GM12878 (cell line): Measurements from ENCODE around the gene FUBP3. TPM values are rescaled to one million over a fixed set of nuclear protein-coding genes. Genes with fewer than 3 reads are reported as not detected.

Source experiments
- BCL11A ChIP-seq: IDR thresholded peaks from 2 replicates; pipeline ENCODE4 v1.6.1; 2011; ENCODE audit warnings: low read depth, low read length
- CEBPB ChIP-seq, 2 experiments: fragments of 150-350 bp in 1 of 2; IDR thresholded peaks; 2 replicates each; pipeline ENCODE4 v1.6.1; 2012 to 2014; ENCODE audit warnings: low read depth in 2 of 2, low read length in 2 of 2, borderline replicate concordance in 1 of 2, inconsistent platforms in 1 of 2
- CHD1 ChIP-seq: IDR thresholded peaks from 2 replicates; pipeline ENCODE4 v1.6.1; 2012; ENCODE audit warnings: low read depth, low read length, improper control_type of control experiment
- E2F4 ChIP-seq: IDR thresholded peaks from 2 replicates; pipeline ENCODE4 v1.6.1; 2012; ENCODE audit warnings: low read depth, low read length, improper control_type of control experiment
- E2F8 ChIP-seq: fragments of 450-650 bp; IDR thresholded peaks from 2 replicates; pipeline ENCODE4 v1.6.1; 2018; ENCODE audit warnings: mild to moderate bottlenecking, low read depth, moderate library complexity; ENCODE audit not compliant: partially characterized antibody
- EZH2 ChIP-seq: IDR thresholded peaks from 2 replicates; pipeline ENCODE4 v1.6.1; 2012; ENCODE audit warnings: low read depth, mild to moderate bottlenecking, control low read depth, inconsistent platforms, low read length, borderline replicate concordance; ENCODE audit not compliant: control insufficient read depth
- IKZF1 ChIP-seq: fragments of 450-650 bp; conservative IDR thresholded peaks from 2 replicates; pipeline ENCODE4 v1.6.1; 2017; ENCODE audit warnings: antibody characterized with exemption, mild to moderate bottlenecking
- IRF4 ChIP-seq: IDR thresholded peaks from 2 replicates; pipeline ENCODE4 v1.6.1; 2011; ENCODE audit warnings: low read depth, low read length
- NBN ChIP-seq: fragments of 450-650 bp; IDR thresholded peaks from 2 replicates; pipeline ENCODE4 v1.6.1; 2016
- NRF1 ChIP-seq: conservative IDR thresholded peaks from 2 replicates; pipeline ENCODE4 v1.6.1; 2011; ENCODE audit warnings: mild to moderate bottlenecking, low read depth, low read length, improper control_type of control experiment
- REST ChIP-seq: IDR thresholded peaks from 2 replicates; pipeline ENCODE4 v1.6.1; 2012; ENCODE audit warnings: mild to moderate bottlenecking, low read depth, low read length
- SREBF1 ChIP-seq: IDR thresholded peaks from 2 replicates; pipeline ENCODE4 v1.6.1; 2012; ENCODE audit warnings: mild to moderate bottlenecking, low read length
- STAT3 ChIP-seq: IDR thresholded peaks from 2 replicates; pipeline ENCODE4 v1.6.1; 2011; ENCODE audit warnings: low read depth, low read length, improper control_type of control experiment
- TARDBP ChIP-seq: IDR thresholded peaks from 2 replicates; pipeline ENCODE4 v1.6.1; 2016; ENCODE audit warnings: borderline replicate concordance
- TCF7 ChIP-seq: IDR thresholded peaks from 2 replicates; pipeline ENCODE4 v1.6.1; 2014; ENCODE audit warnings: antibody characterized with exemption, borderline replicate concordance
- YY1 ChIP-seq: IDR thresholded peaks from 2 replicates; pipeline ENCODE4 v1.6.1; 2011; ENCODE audit warnings: low read depth, mild to moderate bottlenecking, low read length
- ZNF207 ChIP-seq: fragments of 450-650 bp; IDR thresholded peaks from 2 replicates; pipeline ENCODE4 v1.6.1; 2014; ENCODE audit warnings: antibody characterized with exemption, mild to moderate bottlenecking, borderline replicate concordance
- ZNF384 ChIP-seq: IDR thresholded peaks from 2 replicates; pipeline ENCODE4 v1.6.1; 2012; ENCODE audit warnings: low read depth, mild to moderate bottlenecking, low read length, improper control_type of control experiment, borderline replicate concordance
- polyA plus RNA-seq, 11 experiments: library from polyadenylated mRNA; depleted of rRNA in 4 of 11; unstranded in 6 of 11; stranded (reverse) in 5 of 11; fragments of >200 nt; fragmentation: Nextera tagmentation in 4 of 11; fragmentation: Illumina TruSeq in 1 of 11; extraction: Ambion mirVana in 4 of 11; extraction: Trizol in 1 of 11; gene quantifications; 1 replicate in 1 of 11; 2 replicates in 10 of 11; pipeline versions ENCODE4 v1.2.1 to v1.2.3, GENCODE V29; 2011 to 2016; ENCODE audit warnings: inconsistent platforms in 2 of 11, missing spikeins in 2 of 11, low read depth in 1 of 11
- total RNA-seq, 4 experiments: library from RNA; depleted of rRNA in 3 of 4; stranded (reverse); fragments of >200 nt in 3 of 4; fragmentation: Illumina TruSeq in 1 of 4; extraction: Trizol in 1 of 4; gene quantifications; 2 replicates each; pipeline versions ENCODE4 v1.2.1 to v1.2.3, GENCODE V29; 2013 to 2021

The FUBP3 gene
- total and polyA plus RNA-seq, 10 of the 15 experiments (the other 5 are each of a cell fraction or from before 2014, with no cell fraction given) = 2.4 to 49.4 (median 37.2) TPM

- TF ChIP-seq REST (no peak), BCL11A (no peak), SREBF1 (no peak), CHD1 (no peak), TCF7 (no peak), E2F8 (no peak), IRF4 (no peak), TARDBP (no peak), ZNF384 (no peak), E2F4 (no peak), EZH2 (no peak), NRF1 (peak; percentile 48), IKZF1 (peak; percentile 41; the same call in 1 of the 2 replicates), YY1 (no peak), STAT3 (no peak), ZNF207 (no peak), NBN (no peak), CEBPB (IDR thresholded peaks at IDR 0.05; ENCODE audit: borderline replicate concordance in 1 of 2, low read depth in 2 of 2, low read length in 2 of 2) (no peak)
These were observed 101.7 kb downstream of the FUBP3 start (continued) for GRCh38 chr9:130680836-130681768.
